GM18861 (cell line): ENCODE measurements around the gene PGBD1.

Experiments
- ATAC-seq: cut with Tn5 transposase; IDR thresholded peaks from one replicate; pipeline ENCODE4 v1.9.1; 2021; ENCODE audit not compliant: unreplicated experiment

PGBD1 gene

DNA sequence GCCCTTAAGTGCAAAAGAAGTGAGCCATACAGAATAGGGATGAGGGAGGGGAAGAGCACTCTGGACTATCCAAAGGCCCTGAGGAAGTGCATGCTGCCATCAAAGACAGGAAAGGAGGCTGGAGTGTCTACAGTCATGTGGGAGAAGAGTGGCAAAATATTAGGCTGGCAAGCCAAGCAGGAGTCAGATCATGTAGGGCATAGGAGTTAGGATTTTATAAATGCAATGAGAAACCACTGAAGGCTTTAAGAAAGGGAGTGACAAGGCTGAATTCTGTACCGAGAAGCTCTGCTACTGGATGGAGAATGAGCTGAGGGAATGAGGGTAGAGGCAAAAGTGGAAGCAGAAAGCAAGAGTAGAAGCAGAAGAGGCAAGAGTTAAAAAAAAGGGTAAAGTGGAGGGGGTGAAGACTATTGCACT lies 52.2 kb downstream of the PGBD1 start:
- no peak for ATAC-seq

- ATAC-seq = no peak
These were observed 53.1 kb downstream of the PGBD1 start for GRCh38 chr6:28334286-28335039.

DNA sequence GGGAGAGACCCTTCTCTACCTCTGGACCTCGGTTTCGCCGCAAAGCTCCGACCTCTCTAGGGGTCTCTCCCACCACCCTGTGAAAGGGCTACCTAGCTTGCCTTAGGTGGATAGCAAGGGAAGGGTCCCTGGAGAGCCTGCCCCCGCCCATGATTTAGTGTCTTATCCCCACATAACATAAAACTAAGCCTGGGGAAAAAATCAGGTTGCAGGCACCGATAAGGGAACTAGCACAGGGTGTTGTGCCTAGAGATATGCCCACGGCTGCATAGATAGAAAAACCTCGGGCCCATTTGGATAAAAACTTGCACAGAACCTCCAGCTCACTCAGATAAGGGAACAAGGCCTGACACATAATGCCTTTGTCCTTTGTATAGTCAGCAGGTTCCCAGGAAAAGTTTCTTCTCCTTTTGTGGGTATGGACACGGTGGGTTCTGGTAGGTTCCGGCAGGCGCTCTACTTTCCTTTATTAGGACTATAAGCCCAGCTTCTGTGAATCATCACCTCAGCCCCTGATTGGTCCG lies 53.7 kb downstream of the PGBD1 start:
- no peak for ATAC-seq

DNA sequence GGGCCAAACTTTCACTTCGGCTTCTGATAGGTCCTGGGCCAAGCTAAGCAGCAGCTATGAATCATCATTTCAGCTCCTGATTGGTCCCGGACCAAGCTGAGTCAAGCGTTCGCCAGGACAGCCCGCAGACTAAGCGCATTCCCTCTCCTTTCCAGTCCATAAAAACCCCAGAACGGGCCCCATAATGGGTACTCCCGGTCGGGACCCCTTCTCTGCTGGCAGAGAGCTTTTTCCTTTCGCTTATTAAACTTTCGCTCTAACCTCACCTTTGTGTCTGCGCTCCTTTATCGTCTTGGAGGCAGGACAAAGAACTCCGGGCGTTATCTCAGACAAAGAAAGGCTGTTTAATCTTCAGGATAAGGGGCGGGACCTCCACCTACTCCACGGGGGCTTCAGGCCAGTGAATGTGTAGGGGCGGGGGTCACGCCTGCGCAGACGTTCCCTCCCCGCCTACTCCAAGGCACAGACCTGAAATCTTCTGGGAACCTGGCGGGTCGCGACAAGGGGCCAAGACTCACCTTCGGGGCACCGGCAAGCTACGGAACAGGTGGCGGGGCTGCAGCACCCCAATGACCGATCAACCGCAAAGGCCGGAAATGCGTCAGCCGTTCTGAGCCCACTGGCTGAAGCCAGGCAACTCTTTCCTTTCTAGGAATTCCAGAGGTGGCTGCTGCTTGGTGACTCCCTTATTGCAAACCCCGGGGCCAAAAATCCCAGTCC lies 54.4 kb downstream of the PGBD1 start, which contains the start of gene ZSCAN31:
Gene ZSCAN31, minus strand, starts transcription at position 585 of the 720 bp plus-strand sequence. CDS start 6,465 bp downstream, outside the sequence.
- ATAC-seq = peak; percentile 87

DNA sequence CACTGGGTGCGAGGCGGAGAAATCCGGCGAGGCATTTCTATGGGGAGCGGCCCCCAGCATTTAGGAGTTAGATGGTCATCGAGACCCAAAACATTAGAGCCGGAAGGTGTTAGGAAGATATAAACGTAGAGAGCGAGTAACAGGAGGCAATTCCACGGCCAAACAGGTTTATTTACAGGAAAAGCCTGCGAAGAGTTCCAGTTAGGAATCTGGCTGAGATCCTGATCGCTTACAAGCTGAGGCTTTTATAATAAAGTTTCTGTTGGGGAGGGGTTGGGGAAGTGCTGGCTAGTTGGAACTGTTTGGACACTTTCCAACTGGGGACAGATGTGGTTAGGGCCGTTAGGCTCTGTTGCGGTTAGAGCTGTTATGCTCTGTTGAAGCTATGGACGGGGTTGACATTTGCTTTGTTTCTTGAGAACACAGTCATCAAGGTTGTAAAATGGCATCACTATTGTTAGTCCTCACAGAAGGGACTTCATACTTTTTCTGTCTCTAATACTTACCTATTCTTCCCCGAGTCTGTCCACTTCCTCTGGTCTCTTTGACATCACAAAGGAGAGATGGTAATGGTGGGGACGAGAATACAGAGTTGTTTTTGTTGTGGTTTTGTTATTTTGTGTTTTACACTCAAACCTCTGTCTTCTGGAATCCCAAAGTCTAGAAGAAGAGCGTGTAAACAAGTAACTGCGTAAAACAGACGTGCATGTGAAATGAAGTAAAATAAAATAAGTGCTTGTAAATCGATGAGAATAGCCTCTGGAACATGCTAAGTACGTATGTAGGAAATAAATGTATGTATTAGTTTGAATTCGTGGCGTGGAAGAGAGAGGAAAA lies 55.1 kb downstream of the PGBD1 start:
- ATAC-seq = no peak

- ATAC-seq = no peak
These were observed 55.7 kb downstream of the PGBD1 start for GRCh38 chr6:28337121-28337520.

- ATAC-seq = no peak
These were observed 59.1 kb downstream of the PGBD1 start for GRCh38 chr6:28340310-28341095.

GRCh38 chr6:28343898-28344677 lies 62.7 kb downstream of the PGBD1 start:
- no peak for ATAC-seq

GRCh38 chr6:28345201-28345600 lies 63.8 kb downstream of the PGBD1 start:
- no peak for ATAC-seq

DNA sequence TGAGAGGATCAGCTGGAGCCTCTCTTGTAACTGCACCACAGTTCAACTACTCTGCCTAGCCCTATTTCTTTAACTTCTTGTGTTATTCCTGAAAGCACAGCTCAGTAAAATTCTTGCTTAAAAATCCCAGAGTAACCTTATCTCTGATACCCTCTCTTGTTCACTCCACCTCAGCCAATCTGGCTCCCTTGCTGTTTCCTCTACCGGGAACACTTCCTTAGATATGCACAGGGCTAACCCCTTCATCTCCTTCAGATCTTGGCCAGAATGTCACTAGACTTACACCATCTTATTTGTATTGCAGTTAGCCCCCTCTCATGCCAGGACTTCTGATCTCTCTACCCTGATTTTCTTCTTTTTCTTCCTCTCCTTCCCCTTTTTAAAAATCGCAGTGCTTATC lies 65.7 kb downstream of the PGBD1 start:
- ATAC-seq = no peak

DNA sequence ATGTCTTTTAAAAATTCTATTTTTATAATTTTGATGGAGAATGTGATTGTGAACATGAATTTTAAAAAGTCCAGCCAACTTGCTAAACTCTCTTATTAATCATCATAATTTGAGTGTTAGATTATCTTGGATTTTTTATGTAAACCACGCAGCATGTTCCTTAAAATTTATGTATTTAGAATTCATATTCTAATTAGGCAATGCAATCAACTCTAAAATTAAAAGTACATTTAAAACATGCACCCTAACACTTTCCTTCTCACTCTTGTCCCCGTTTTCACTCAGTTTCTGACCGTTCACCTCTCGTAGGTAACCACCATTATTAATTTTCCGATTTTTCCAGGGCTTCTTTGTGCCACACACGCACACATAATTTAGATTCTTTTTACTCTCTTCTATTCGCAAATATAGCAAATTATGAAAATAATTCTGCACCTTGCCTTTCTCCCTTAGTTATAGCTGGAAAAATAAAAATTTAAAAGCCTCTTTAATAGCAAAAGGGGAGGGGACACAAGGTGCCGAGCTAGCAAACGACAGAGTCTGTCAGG lies 68.0 kb downstream of the PGBD1 start:
- ATAC-seq = no peak

DNA sequence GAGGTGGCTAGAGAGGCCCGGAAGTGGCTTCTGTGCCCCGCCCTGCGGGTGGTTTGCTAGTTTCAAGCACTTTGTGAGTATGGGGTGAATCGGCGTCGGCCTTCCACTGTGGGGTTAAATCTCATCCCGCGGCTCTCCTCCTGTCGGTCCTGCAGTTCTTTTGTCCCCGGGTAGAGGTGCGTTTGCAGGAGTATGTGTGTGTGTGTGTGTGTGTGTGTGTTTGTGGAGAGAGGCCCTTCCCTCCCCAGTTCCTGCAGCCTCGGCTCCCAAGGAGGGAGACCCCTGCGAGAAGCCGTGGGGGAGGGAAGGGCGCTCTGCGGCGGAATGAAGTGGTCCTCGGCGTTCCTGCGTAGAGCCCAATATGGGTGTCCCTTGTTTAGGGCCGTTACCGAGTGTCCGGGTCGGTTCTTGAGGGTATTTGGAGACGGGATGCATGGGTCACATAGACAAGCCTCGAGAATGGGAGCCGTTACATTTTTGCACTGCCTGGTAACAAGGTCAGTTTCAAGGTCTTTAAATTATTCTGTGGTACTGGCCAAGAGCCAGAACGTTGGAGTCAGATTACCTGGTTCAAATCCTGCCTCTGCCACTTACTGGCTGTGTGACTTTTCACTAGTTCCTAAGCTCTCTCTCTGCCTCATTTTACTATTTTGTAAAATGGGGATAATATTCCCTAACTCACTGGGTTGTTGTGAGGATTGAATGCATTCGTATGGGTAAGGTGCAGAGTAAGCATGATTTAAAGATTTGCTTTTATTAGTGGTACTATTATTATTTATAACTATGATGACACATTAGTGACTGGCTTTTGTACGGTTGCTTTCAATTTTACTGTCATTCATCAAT lies 68.7 kb downstream of the PGBD1 start, which contains the start of gene ZKSCAN3:
Gene ZKSCAN3, plus strand, starts transcription at position 56 of the 846 bp plus-strand sequence. CDS start 9,640 bp downstream, outside the sequence.
- peak; percentile 97 for ATAC-seq

DNA sequence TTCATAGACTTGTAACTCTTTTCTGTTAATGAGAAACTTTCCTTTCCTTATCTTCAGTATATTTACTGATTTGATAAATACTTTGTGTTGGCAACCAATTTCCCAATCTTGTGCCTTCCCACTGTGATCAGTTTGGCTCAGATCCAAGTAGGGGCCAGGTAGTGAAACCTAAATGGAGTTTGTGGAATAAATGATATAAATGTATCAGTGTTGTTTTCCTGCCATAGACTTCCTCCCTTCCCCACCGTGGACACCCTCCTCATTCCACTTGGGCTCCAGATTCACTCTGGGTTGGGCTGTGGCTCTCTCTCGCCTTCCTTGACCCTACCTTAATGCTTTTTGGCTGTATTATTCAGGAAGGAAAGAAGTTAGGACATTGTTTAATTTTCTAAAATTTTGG lies 69.7 kb downstream of the PGBD1 start:
- ATAC-seq = no peak

DNA sequence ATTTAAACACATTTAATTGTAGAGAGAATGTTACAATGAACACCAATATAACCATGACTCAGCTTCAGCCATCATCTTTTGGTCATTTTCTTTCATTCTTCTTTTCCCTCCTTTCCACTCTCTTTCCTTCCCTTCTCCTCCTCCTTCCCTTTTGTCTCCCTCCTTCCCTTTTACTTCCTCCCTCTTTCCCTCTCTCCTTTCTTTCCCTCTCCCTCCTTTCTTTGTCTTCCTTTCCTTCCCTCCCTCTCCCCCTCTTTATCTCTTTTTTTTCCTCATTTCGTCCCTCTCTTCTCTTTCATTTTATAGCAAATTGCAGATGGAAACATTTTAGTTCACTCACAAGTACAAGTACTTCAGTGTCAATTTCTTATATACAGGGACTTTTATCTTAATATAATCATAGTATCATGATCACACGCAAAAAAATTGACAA lies 70.1 kb downstream of the PGBD1 start:
- no peak for ATAC-seq
